GM12874 (cell line): ENCODE results near the gene CSTF2.

Source experiments
- TF ChIP-seq, protein P1 (sequence below): IDR thresholded peaks from 2 replicates; pipeline ENCODE4 v1.5.1; 2011; ENCODE audit warnings: low read depth, mild to moderate bottlenecking, control low read depth, low read length, moderate library complexity; ENCODE audit not compliant: insufficient read depth

The CSTF2 gene

DNA sequence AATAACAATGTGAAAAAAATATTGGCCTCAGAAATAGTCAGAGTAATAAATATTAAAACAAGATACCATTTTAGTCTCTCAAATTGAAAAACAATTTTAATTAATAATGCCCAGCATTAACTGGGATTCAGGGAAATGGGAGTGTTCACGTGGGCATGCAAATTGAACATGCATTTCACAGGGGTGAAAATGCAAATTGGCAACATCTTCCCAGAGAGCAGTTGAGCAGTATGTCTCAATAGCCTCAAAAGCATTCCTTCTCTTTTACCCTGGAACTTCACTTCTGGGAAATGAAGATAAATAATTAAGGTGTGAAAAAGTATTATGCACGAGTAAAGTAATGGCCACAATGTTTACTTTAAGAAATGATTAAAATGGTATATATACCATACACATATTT, 32.6 kb downstream of the CSTF2 start:
- TF ChIP-seq, protein P1, sequence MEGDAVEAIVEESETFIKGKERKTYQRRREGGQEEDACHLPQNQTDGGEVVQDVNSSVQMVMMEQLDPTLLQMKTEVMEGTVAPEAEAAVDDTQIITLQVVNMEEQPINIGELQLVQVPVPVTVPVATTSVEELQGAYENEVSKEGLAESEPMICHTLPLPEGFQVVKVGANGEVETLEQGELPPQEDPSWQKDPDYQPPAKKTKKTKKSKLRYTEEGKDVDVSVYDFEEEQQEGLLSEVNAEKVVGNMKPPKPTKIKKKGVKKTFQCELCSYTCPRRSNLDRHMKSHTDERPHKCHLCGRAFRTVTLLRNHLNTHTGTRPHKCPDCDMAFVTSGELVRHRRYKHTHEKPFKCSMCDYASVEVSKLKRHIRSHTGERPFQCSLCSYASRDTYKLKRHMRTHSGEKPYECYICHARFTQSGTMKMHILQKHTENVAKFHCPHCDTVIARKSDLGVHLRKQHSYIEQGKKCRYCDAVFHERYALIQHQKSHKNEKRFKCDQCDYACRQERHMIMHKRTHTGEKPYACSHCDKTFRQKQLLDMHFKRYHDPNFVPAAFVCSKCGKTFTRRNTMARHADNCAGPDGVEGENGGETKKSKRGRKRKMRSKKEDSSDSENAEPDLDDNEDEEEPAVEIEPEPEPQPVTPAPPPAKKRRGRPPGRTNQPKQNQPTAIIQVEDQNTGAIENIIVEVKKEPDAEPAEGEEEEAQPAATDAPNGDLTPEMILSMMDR: no peak

DNA sequence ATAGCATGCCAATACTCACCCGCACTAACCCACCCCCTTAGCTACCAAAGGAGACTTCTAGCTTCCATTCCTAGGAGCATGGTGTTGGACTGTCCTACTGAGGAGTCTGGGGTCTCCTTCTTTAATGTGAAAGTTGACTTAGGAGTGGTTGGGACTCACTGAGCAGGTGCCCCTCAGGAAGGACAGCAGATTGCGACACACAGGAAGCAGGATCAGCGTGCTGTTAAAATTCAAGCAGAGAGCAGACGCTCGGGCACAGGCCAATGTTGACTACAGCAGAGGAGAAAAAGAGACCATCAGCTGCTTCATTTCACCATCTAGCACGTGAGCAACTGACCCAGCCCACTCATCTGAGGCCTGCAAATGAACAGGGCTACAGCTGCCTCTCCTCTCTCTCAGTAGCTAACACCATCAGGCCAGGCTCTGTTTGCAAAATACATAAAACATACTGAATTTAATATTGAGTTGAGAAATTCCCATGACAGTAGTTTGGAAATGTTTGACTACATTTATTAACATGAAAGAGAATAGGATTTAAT, 43.2 kb downstream of the CSTF2 start:
- TF ChIP-seq, protein P1: no peak

DNA sequence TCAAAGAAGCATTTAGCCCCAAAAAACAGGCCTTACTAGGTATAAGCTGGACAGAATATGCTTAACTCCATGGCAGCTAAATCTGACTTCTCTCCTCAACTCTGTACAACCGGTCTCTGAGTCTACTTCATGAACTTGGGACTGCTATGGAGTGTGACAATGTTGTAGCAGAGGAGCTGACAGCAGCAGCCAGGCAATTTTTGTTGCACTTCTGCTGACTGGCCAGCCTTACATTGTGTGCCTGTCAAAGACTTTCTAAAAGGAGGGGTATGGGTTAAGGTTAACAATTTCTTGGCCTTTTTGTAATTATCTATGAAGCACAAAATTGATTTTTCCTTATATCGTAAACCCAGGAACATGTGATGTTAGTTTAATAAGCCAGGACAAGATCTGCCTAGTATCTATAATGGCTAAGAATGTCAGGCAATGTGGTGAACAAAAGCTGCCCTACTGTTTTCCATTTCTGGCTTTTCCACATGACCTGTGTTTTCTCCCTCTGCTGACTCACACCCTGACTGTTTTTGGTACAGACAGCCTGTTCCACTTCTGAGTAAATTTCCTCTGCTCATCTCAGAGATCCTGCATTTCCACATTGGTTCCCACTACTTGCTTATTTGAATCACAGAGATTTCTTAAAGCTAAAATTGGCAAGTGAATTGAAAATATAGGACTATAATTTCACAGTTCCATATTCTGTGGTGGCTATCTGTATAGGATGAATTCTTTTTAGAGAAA, 44.6 kb downstream of the CSTF2 start:
- TF ChIP-seq, protein P1: no peak

DNA sequence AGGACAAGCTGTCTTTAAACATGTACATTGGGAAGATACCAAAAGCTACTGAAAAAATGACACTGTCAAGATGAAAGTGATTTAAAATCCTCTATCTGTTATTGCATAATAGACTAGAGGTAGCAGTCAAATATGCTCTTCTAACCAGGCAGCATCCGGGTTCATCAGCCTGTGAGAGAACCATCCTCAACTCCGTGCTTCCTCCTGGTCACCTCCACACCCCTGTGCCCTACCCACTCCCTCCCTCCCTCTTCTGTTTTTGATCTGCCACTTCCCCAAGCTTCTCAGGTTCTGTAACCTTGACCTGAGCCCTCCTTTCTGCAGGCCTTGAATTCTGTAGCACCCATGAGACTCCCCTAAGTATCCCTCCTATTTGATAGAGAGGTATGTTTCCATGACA, 48.1 kb downstream of the CSTF2 start:
- TF ChIP-seq, protein P1: no peak

DNA sequence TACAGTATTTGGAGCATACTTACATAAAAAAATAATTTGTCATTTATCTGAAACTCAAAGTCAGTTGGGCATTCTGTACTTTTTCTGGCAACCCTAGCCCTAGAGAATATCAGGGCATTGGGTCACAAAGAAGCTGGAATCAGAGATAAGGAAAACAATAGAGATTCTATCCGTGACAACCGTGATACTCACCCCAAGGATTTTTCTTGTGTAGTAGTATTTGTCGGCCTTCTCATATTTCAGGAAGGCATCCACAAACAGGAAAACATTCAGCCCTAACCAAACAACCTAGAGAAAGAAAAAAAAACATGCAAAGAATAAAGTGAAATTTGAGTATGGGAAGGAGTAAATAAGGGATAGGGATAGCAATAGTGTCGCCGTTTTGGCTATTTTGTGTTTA, 50.3 kb downstream of the CSTF2 start:
- TF ChIP-seq, protein P1: no peak

DNA sequence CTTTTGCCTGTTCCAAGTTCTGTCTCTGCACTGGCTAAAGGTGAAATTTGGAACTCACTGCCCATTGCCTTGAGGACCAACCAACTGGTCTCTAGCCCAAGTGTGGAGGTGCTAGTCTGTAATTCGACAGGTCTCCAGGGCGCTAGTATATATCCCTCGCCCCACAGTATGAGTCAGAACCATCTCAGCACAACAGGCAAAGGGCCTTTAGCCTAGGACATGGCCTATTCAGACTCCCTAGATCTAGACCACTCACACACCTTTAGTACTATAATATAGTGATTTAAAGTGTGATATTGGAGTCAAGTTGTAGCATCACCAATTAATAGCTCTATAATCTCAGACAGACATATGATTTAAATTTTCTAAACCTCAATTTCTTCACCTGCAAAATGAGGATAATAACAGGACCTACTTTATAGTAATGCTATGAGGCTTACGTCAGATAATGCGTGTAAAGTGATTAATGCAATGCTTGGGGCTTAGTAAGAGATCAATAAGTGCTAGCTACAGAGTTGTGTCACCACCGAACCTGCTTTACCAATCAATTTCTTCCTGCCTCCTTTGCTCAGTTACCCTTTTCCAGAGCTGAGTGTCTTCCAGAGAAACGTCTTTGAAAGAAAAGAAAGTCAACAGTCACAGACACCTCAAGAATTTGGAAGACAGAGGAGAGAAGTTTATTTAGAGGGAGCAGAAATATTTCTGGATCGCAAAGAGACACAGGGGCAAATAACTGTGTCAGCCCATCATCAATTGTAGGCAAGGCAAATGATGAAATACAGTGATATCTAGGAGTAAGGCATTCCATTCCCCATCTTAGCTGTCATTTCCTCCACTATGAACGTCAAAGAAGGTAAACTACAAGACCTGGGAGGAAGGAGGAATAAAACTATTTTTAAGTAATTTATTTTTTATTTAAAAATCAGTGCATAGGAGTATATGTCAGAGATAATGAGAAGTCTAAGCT, 51.7 kb downstream of the CSTF2 start:
- TF ChIP-seq, protein P1: no peak

DNA sequence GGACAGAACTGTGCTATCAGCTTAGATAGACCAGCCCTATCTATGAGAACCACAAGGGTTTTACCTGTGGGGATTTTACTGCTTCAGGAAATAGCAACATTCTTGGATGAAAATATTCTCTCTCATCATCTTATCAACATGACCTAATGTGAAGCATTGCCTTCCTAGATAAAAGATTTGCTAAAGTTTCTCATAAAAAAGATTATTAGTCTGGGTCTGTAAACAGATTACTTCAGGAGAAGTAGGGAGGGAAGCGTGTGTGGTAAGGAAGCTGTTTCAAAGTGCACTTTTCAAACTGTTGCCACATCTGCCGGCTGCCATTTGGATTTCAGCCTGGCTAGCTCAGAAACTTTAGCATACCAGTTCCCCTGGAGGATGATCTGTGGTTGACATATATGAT, 54.1 kb downstream of the CSTF2 start, which contains the start of gene NOX1:
NOX1 (minus strand) TSS at position 35 of the 400 bp plus-strand sequence. CDS start 220 bp downstream, outside the sequence.
- TF ChIP-seq, protein P1: no peak
